NCI-H510A (cell line): ENCODE data around the gene EPHA7.

Source experiments
- DNase-seq: peaks from one replicate; lab custom pipeline; 2025; lab: John Stamatoyannopoulos, UW

EPHA7 gene

GRCh38 chr6:93243231-93243778, 176.1 kb downstream of the EPHA7 start:
- no peak for DNase-seq

- DNase-seq, result no peak
Measured at GRCh38 chr6:93242049-93242448, 177.3 kb downstream of the EPHA7 start.

GRCh38 chr6:93238632-93239031, 180.7 kb downstream of the EPHA7 start:
- no peak for DNase-seq

- DNase-seq, result no peak
Measured at GRCh38 chr6:93235775-93236174, 183.6 kb downstream of the EPHA7 start.

GRCh38 chr6:93226822-93227221, 192.5 kb downstream of the EPHA7 start:
- no peak for DNase-seq

- DNase-seq, result no peak
Measured at GRCh38 chr6:93222071-93222851, 197.1 kb downstream of the EPHA7 start.

GRCh38 chr6:93219447-93219846, 199.9 kb downstream of the EPHA7 start:
- peak; percentile 38 for DNase-seq

GRCh38 chr6:93218096-93218495, 201.3 kb downstream of the EPHA7 start:
- DNase-seq, result no peak

- DNase-seq, result no peak
Measured at GRCh38 chr6:93213028-93213427, 206.3 kb downstream of the EPHA7 start.

- DNase-seq, result no peak
Measured at GRCh38 chr6:93210908-93211307, 208.5 kb downstream of the EPHA7 start.

GRCh38 chr6:93209358-93209757, 210.0 kb downstream of the EPHA7 start:
- no peak for DNase-seq

GRCh38 chr6:93196406-93196970, 222.9 kb downstream of the EPHA7 start:
- DNase-seq, result no peak

GRCh38 chr6:93194480-93194879, 224.9 kb downstream of the EPHA7 start:
- no peak for DNase-seq

GRCh38 chr6:93193868-93194267, 225.5 kb downstream of the EPHA7 start:
- DNase-seq, result no peak
